ENCODE results near the gene MLLT3. TPM values are rescaled to one million over a fixed set of nuclear protein-coding genes. Genes with fewer than 3 reads are reported as not detected.

Gene MLLT3
- total RNA-seq, 1 experiment from 2014 or later, result 24.2 TPM

GRCh38 chr9:20478786-20479185 is 143.5 kb downstream of the MLLT3 start:
- no peak overlapping the region for H3K27ac ChIP-seq (ENCODE audit: low read depth, low read length, poor library complexity, severe bottlenecking)
- peaks cover 14% of the 10 kb centered on the region for H3K4me1 ChIP-seq (ENCODE audit: insufficient read depth, low read length, poor library complexity, severe bottlenecking)
- intact Hi-C loops (cut with micrococcal nuclease; ENCODE audit: unreplicated experiment), result no loop called here
- no peak overlapping the region for H3K4me3 ChIP-seq (ENCODE audit: low read depth, low read length, poor library complexity, severe bottlenecking)
- no peaks in the 10 kb centered on the region for H3K27me3 ChIP-seq (replicated peaks; ENCODE audit: insufficient read depth, low read depth, low read length, poor library complexity)
- DNase-seq (ENCODE audit: low spot score), result peak; percentile 3
- no TSS peak for BruUV-seq (replicated peaks)
- ChIA-PET CTCF (no interaction called here), POLR2A (ENCODE audit: low non-redundant PET) (no interaction called here)
- TF ChIP-seq EZH2 (IDR thresholded peaks at IDR 0.05; ENCODE audit: borderline replicate concordance, low read depth, low read length, poor library complexity, severe bottlenecking) (no peak), CTCF (conservative IDR thresholded peaks at IDR 0.05; ENCODE audit: low read depth, low read length) (0 out of 2 replicates have a peak, but pooled peaks have one; percentile 11)
- no peaks in the 10 kb centered on the region for H3K36me3 ChIP-seq (ENCODE audit: insufficient read depth, low read length, poor library complexity, severe bottlenecking)
- no peaks in the 10 kb centered on the region for H3K9me3 ChIP-seq (ENCODE audit: low read depth, low read length, poor library complexity, severe bottlenecking)

- Histone ChIP-seq H3K36me3 (ENCODE audit: insufficient read depth, low read length, poor library complexity, severe bottlenecking) (no peaks in the 10 kb centered on the region), H3K9me3 (ENCODE audit: low read depth, low read length, poor library complexity, severe bottlenecking) (no peaks in the 10 kb centered on the region), H3K27me3 (replicated peaks; ENCODE audit: insufficient read depth, low read depth, low read length, poor library complexity) (no peaks in the 10 kb centered on the region), H3K27ac (ENCODE audit: low read depth, low read length, poor library complexity, severe bottlenecking) (no peak overlapping the region), H3K4me1 (ENCODE audit: insufficient read depth, low read length, poor library complexity, severe bottlenecking) (peaks cover 21% of the 10 kb centered on the region), H3K4me3 (ENCODE audit: low read depth, low read length, poor library complexity, severe bottlenecking) (no peak overlapping the region)
- ChIA-PET CTCF (no interaction called here), POLR2A (ENCODE audit: low non-redundant PET) (no interaction called here)
- no TSS peak for BruUV-seq (replicated peaks)
- intact Hi-C loops (cut with micrococcal nuclease; ENCODE audit: unreplicated experiment), result no loop called here
- no peak for DNase-seq (ENCODE audit: low spot score)
- TF ChIP-seq EZH2 (IDR thresholded peaks at IDR 0.05; ENCODE audit: borderline replicate concordance, low read depth, low read length, poor library complexity, severe bottlenecking), result no peak
- no peak for TF ChIP-seq CTCF (conservative IDR thresholded peaks at IDR 0.05; ENCODE audit: low read depth, low read length)
Measured at GRCh38 chr9:20477940-20478620, 144.2 kb downstream of the MLLT3 start.

- ChIA-PET POLR2A (ENCODE audit: low non-redundant PET) (no interaction called here), CTCF (no interaction called here)
- H3K36me3 ChIP-seq (ENCODE audit: insufficient read depth, low read length, poor library complexity, severe bottlenecking), result no peaks in the 10 kb centered on the region
- no peak for DNase-seq (ENCODE audit: low spot score)
- H3K27ac ChIP-seq (ENCODE audit: low read depth, low read length, poor library complexity, severe bottlenecking), result no peak overlapping the region
- H3K9me3 ChIP-seq (ENCODE audit: low read depth, low read length, poor library complexity, severe bottlenecking), result no peaks in the 10 kb centered on the region
- peaks cover 31% of the 10 kb centered on the region for H3K4me1 ChIP-seq (ENCODE audit: insufficient read depth, low read length, poor library complexity, severe bottlenecking)
- TF ChIP-seq CTCF (conservative IDR thresholded peaks at IDR 0.05; ENCODE audit: low read depth, low read length) (no peak), EZH2 (IDR thresholded peaks at IDR 0.05; ENCODE audit: borderline replicate concordance, low read depth, low read length, poor library complexity, severe bottlenecking) (no peak)
- intact Hi-C loops (cut with micrococcal nuclease; ENCODE audit: unreplicated experiment), result no loop called here
- H3K4me3 ChIP-seq (ENCODE audit: low read depth, low read length, poor library complexity, severe bottlenecking), result no peak overlapping the region
- BruUV-seq (replicated peaks), result no TSS peak
- no peaks in the 10 kb centered on the region for H3K27me3 ChIP-seq (replicated peaks; ENCODE audit: insufficient read depth, low read depth, low read length, poor library complexity)
Measured at GRCh38 chr9:20476912-20477521, 145.3 kb downstream of the MLLT3 start.
